CD4-positive, alpha-beta T cell (primary cell): ENCODE measurements around the gene THBS2. TPM values are rescaled to one million over a fixed set of nuclear protein-coding genes. Genes with fewer than 3 reads are reported as not detected.
A peak's percentile ranks its signal among the peaks of the same experiment; 100 is the strongest.

Experiments
- ATAC-seq: fragments of 200-7000 bp; cut with Tn5 transposase; one replicate; pipeline ENCODE4 v1.10.0; 2022; ENCODE audit warnings: mild to moderate bottlenecking; ENCODE audit not compliant: poor library complexity
- CTCF ChIA-PET: fragments of 350-600 bp; sonication (Branson Sonifier 250); formaldehyde crosslinking; loops from one replicate; lab custom pipeline; 2021; ENCODE audit warnings: antibody characterized with exemption, inconsistent platforms; lab: Charles Lee
- POLR2A ChIA-PET: fragments of 350-600 bp; sonication (Branson Sonifier 250); formaldehyde crosslinking; loops from one replicate; lab custom pipeline; 2021; ENCODE audit warnings: antibody characterized with exemption, inconsistent platforms; lab: Charles Lee
- DNase-seq, 14 experiments: peaks; one replicate each; pipeline ENCODE4 v3.0.0-alpha.2; 2013 to 2020; ENCODE audit warnings: mixed read lengths in 2 of 14
- H3K27ac ChIP-seq, 2 donors: one replicate each; pipeline versions ENCODE4 v1.5.1 to v1.7.0; 2013; ENCODE audit warnings: low read length in 2 of 2, low read depth in 1 of 2, mild to moderate bottlenecking in 1 of 2
- H3K27me3 ChIP-seq, 2 experiments: 1 replicate in 1 of 2; 2 replicates in 1 of 2; pipeline versions ENCODE4 v1.6.1 to v1.7.0; 2013; ENCODE audit warnings: low read length in 2 of 2, control low read depth in 1 of 2, mild to moderate bottlenecking in 1 of 2, moderate library complexity in 1 of 2; ENCODE audit not compliant: insufficient read depth in 2 of 2, control insufficient read depth in 1 of 2
- H3K36me3 ChIP-seq: one replicate; pipeline ENCODE4 v1.6.1; 2013; ENCODE audit warnings: low read length, control low read depth; ENCODE audit not compliant: insufficient read depth
- H3K4me1 ChIP-seq: one replicate; pipeline ENCODE4 v1.6.1; 2013; ENCODE audit warnings: low read length, control low read depth; ENCODE audit not compliant: insufficient read depth
- H3K4me3 ChIP-seq: one replicate; pipeline ENCODE4 v1.5.1; 2013; ENCODE audit warnings: mild to moderate bottlenecking, low read length, moderate library complexity
- H3K9me3 ChIP-seq, 2 experiments: 1 replicate in 1 of 2; 2 replicates in 1 of 2; pipeline versions ENCODE4 v1.6.1 to v1.7.0; 2013; ENCODE audit warnings: low read length in 2 of 2, mild to moderate bottlenecking in 2 of 2, control low read depth in 1 of 2, moderate library complexity in 1 of 2; ENCODE audit not compliant: control insufficient read depth in 1 of 2, insufficient read depth in 1 of 2
- H3K27ac Mint-ChIP-seq: one replicate; pipeline ENCODE4 v1.8.0; 2020; ENCODE audit warnings: mixed read lengths
- H3K27me3 Mint-ChIP-seq: one replicate; pipeline ENCODE4 v1.8.0; 2021; ENCODE audit warnings: mixed read lengths
- H3K36me3 Mint-ChIP-seq: one replicate; pipeline ENCODE4 v1.8.0; 2021; ENCODE audit warnings: low read depth, mixed read lengths
- H3K4me1 Mint-ChIP-seq: one replicate; pipeline ENCODE4 v1.8.0; 2021; ENCODE audit warnings: low read depth, mixed read lengths
- H3K4me3 Mint-ChIP-seq: one replicate; pipeline ENCODE4 v1.8.0; 2020; ENCODE audit warnings: mild to moderate bottlenecking, mixed read lengths
- H3K9me3 Mint-ChIP-seq: one replicate; pipeline ENCODE4 v1.8.0; 2020; ENCODE audit warnings: mixed read lengths
- intact Hi-C, 2 experiments: fragments of 100-400 bp; cut with DNase I in 1 of 2; cut with micrococcal nuclease in 1 of 2; formaldehyde crosslinking; loops; one replicate each; pipeline versions ENCODE4 v1.15.1 to v1.9.0; 2023 to 2025; cut with DNase I, micrococcal nuclease
- total RNA-seq, 174 experiments: library from RNA in 2 of 174; stranded (reverse) in 2 of 174; gene quantifications; one replicate each; pipeline ENCODE4 v1.2.3 and lab custom pipeline; 2021 to 2026
- TF ChIP-seq, protein P1 (sequence below): fragments of 200-600 bp; IDR thresholded peaks from one replicate; pipeline ENCODE4 v1.8.0; 2022; ENCODE audit warnings: antibody characterized with exemption, mild to moderate bottlenecking

Gene THBS2
- total RNA-seq, 2 experiments from 2014 or later: not detected

DNA sequence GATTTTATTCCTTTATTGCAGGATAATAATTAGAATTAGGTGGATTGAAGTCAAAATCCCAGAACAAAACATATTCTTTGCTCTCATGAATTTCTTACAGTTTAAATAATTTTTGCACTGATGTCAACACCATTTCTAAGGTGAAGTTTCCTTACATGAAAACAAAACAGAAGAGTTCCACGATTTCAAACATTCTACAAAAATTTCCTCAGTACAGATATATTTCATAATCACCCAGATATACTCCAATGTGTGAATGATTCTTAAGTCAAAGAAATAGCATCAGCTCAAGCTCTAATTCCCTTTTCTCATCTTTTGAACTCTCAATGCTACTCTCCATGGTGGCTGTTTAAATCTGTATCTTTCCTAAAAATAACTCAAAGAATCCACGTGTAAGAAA lies 39.5 kb upstream of the THBS2 start:
- Histone ChIP-seq H3K27me3 (peaks cover 0 to 8% of the 10 kb centered on the region in 2 experiments), H3K4me1 (no peaks in the 10 kb centered on the region), H3K4me3 (no peak overlapping the region), H3K9me3 (no peaks in the 10 kb centered on the region), H3K36me3 (no peaks in the 10 kb centered on the region), H3K27ac (no peak overlapping the region)
- no peaks in the 10 kb centered on the region for H3K36me3 Mint-ChIP-seq
- ATAC-seq (no peak), DNase-seq (no peak)
- no peaks in the 10 kb centered on the region for H3K4me1 Mint-ChIP-seq
- intact Hi-C loops: no loop called here
- H3K9me3 Mint-ChIP-seq: no peaks in the 10 kb centered on the region
- TF ChIP-seq, protein P1, sequence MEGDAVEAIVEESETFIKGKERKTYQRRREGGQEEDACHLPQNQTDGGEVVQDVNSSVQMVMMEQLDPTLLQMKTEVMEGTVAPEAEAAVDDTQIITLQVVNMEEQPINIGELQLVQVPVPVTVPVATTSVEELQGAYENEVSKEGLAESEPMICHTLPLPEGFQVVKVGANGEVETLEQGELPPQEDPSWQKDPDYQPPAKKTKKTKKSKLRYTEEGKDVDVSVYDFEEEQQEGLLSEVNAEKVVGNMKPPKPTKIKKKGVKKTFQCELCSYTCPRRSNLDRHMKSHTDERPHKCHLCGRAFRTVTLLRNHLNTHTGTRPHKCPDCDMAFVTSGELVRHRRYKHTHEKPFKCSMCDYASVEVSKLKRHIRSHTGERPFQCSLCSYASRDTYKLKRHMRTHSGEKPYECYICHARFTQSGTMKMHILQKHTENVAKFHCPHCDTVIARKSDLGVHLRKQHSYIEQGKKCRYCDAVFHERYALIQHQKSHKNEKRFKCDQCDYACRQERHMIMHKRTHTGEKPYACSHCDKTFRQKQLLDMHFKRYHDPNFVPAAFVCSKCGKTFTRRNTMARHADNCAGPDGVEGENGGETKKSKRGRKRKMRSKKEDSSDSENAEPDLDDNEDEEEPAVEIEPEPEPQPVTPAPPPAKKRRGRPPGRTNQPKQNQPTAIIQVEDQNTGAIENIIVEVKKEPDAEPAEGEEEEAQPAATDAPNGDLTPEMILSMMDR: no peak
- ChIA-PET POLR2A (no interaction called here), CTCF (no interaction called here)
- H3K4me3 Mint-ChIP-seq: no peak overlapping the region
- H3K27me3 Mint-ChIP-seq: peaks cover 22% of the 10 kb centered on the region
- H3K27ac Mint-ChIP-seq: no peak overlapping the region

DNA sequence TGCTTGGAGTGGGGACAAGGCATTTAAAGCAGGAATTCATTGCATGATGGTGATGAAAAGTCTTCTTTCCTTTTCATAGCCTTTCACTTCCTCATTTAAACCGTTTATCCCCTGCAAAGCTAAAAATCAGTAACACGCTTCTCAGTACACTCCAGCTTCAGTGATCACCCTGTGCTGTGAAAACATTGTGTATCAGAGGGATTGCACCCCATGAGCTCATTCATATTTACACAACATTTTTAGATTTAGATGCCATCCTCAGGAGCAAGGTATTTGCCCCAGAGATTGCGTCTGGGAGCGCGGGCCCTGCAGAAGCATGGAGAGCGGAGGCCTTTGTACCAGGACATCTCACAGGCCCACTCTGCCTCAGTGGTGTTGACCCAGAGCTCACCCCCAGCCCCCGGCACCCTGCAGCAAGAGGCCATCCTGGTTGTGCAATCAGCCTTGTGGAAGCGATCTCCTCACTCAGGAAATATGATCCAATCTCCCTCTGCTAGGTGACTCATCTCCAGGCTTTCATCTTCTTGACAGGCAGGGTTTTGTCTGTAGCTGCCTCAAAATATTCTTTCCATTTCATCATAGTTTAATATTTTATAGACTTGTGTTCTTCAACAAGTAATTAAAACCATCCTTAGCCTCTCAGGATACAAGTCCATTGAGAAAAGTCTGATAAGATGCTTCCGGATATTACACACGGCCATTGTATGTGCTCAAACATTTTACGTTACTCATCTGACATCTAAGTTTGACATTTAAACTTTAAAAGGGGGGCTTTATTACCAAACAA lies 38.9 kb upstream of the THBS2 start:
- TF ChIP-seq, protein P1: no peak
- H3K27ac Mint-ChIP-seq: no peak overlapping the region
- no peaks in the 10 kb centered on the region for H3K9me3 Mint-ChIP-seq
- CTCF ChIA-PET: no interaction called here
- H3K4me3 Mint-ChIP-seq: no peak overlapping the region
- no peaks in the 10 kb centered on the region for H3K9me3 ChIP-seq
- H3K4me1 Mint-ChIP-seq: no peaks in the 10 kb centered on the region
- no peaks in the 10 kb centered on the region for H3K36me3 ChIP-seq
- H3K27me3 Mint-ChIP-seq: peaks cover 20% of the 10 kb centered on the region
- DNase-seq (peak in 2 of 14 experiments; percentile 37 to 51), ATAC-seq (no peak)
- H3K27ac ChIP-seq: no peak overlapping the region
- POLR2A ChIA-PET: no interaction called here
- intact Hi-C loops: no loop called here
- no peaks in the 10 kb centered on the region for H3K36me3 Mint-ChIP-seq
- no peaks in the 10 kb centered on the region for H3K4me1 ChIP-seq
- H3K27me3 ChIP-seq: peaks cover 0 to 8% of the 10 kb centered on the region in 2 experiments
- no peak overlapping the region for H3K4me3 ChIP-seq

DNA sequence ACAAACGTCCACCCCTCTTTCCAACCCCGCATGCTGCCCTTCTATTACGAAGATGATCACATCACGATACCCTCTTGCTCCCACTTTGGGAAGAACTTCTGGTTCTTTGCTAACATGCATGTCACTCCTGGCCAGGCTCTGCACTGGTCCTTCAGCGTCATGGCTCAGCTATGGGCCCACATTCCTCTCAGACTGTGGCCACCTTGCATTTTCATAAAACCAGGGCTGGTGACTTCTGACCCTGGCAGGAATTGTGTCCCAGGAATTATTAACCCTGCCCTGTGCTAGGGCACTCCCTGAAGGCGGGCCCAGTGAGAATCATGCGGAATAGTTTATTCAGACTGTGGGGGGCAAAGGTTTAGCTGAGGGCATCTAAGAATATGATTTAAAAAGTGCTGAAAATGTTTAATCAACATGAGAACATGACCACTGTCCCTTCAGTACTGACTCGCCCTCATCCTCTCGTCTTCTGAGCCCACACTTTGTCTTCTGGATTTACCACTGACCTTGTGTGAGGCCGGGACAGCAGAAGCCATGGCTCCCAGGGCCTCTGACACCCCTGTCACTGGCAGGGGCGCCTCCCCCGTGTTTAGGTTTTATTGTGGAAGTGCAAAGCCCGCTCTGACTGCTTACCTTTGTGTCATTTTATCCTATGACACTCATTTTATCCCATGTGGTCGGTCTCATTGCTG lies 38.1 kb upstream of the THBS2 start:
- intact Hi-C loops: no loop called here

More for the DNA sequence above, 38.1 kb upstream of the THBS2 start:
- POLR2A ChIA-PET: no interaction called here
- no peak overlapping the region for H3K27ac Mint-ChIP-seq
- H3K4me3 ChIP-seq: no peak overlapping the region
- TF ChIP-seq, protein P1: no peak
- H3K27me3 Mint-ChIP-seq: peaks cover 18% of the 10 kb centered on the region
- H3K36me3 ChIP-seq: no peaks in the 10 kb centered on the region
- H3K4me1 Mint-ChIP-seq: no peaks in the 10 kb centered on the region
- H3K27me3 ChIP-seq: peaks cover 0 to 8% of the 10 kb centered on the region in 2 experiments
- no peak overlapping the region for H3K27ac ChIP-seq
- H3K9me3 ChIP-seq: no peaks in the 10 kb centered on the region
- H3K9me3 Mint-ChIP-seq: no peaks in the 10 kb centered on the region
- no peaks in the 10 kb centered on the region for H3K4me1 ChIP-seq
- CTCF ChIA-PET: no interaction called here
- DNase-seq: no peak
- ATAC-seq: no peak
- no peaks in the 10 kb centered on the region for H3K36me3 Mint-ChIP-seq
- no peak overlapping the region for H3K4me3 Mint-ChIP-seq
